ENCODE measurements around the gene SH3PXD2B.
"Not testable (repeated sequence)": the region's sequence is repeated elsewhere in the genome, so short reads cannot be mapped to it uniquely, and the experiment has no call there.

Gene SH3PXD2B

GRCh38 chr5:172299916-172300439 is 154.3 kb downstream of the SH3PXD2B start:
- H3K9ac ChIP-seq (ENCODE audit: low read depth, low read length): no peak overlapping the region
- H3K4me3 ChIP-seq (ENCODE audit: low read length): no peak overlapping the region
- H3K36me3 ChIP-seq (ENCODE audit: insufficient read depth, low read length): no peaks in the 10 kb centered on the region
- H3K27ac ChIP-seq (ENCODE audit: low read depth, low read length): no peak overlapping the region
- WGBS: 93% methylated on average over 2 of the region's 2 CpGs
- H3K9me3 ChIP-seq (ENCODE audit: insufficient read depth, low read depth, low read length): 0 out of 2 replicates have a peak, but pooled peaks cover under 1% of the 10 kb centered on the region
- H3K27me3 ChIP-seq (ENCODE audit: insufficient read depth, low read length): no peaks in the 10 kb centered on the region
- 0 out of 2 replicates have a peak, but pooled peaks cover 4% of the 10 kb centered on the region for H3K4me1 ChIP-seq (ENCODE audit: insufficient read depth, low read length)

DNA sequence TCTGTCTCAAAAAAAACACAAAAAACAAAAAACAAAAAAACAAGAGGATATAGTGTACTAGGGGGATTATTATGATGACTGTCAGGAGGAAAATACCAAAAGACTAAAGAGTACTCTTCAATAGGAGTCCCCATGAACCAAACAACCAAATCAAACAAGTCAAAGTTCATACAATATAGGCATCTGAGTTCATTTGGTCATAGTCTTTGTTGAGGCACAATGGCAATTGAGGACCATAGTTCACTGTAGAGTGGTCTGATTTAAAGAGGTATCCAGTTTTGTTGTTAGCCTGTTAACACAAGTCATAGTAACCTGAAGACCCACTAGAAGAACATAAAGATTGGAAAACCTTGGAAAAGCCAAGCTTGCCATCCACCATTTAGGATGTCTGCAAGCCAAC is 159.5 kb downstream of the SH3PXD2B start:
- Histone ChIP-seq H3K4me3 (ENCODE audit: low read length) (no peak overlapping the region), H3K27ac (ENCODE audit: low read depth, low read length) (no peak overlapping the region), H3K27me3 (ENCODE audit: insufficient read depth, low read length) (no peaks in the 10 kb centered on the region), H3K4me1 (ENCODE audit: insufficient read depth, low read length) (no peaks in the 10 kb centered on the region; the same call in 1 of the 2 replicates), H3K9ac (ENCODE audit: low read depth, low read length) (no peak overlapping the region), H3K9me3 (ENCODE audit: insufficient read depth, low read depth, low read length) (no peaks in the 10 kb centered on the region), H3K36me3 (ENCODE audit: insufficient read depth, low read length) (no peaks in the 10 kb centered on the region)

- Histone ChIP-seq H3K27ac (ENCODE audit: low read depth, low read length) (no peak overlapping the region), H3K4me1 (ENCODE audit: insufficient read depth, low read length) (no peaks in the 10 kb centered on the region; the same call in 1 of the 2 replicates), H3K27me3 (ENCODE audit: insufficient read depth, low read length) (no peaks in the 10 kb centered on the region), H3K9ac (ENCODE audit: low read depth, low read length) (no peak overlapping the region), H3K4me3 (ENCODE audit: low read length) (no peak overlapping the region), H3K9me3 (ENCODE audit: insufficient read depth, low read depth, low read length) (no peaks in the 10 kb centered on the region), H3K36me3 (ENCODE audit: insufficient read depth, low read length) (no peaks in the 10 kb centered on the region)
- 93% methylated on average over 2 of the region's 2 CpGs for WGBS
Observed at GRCh38 chr5:172293745-172294342, 160.5 kb downstream of the SH3PXD2B start.

GRCh38 chr5:172293054-172293744 is 161.1 kb downstream of the SH3PXD2B start:
- WGBS: 73% methylated on average over 5 of the region's 5 CpGs
- H3K27me3 ChIP-seq (ENCODE audit: insufficient read depth, low read length): no peaks in the 10 kb centered on the region
- H3K36me3 ChIP-seq (ENCODE audit: insufficient read depth, low read length): no peaks in the 10 kb centered on the region
- no peaks in the 10 kb centered on the region; the same call in 1 of the 2 replicates for H3K4me1 ChIP-seq (ENCODE audit: insufficient read depth, low read length)
- H3K9ac ChIP-seq (ENCODE audit: low read depth, low read length): no peak overlapping the region
- no peaks in the 10 kb centered on the region for H3K9me3 ChIP-seq (ENCODE audit: insufficient read depth, low read depth, low read length)
- H3K4me3 ChIP-seq (ENCODE audit: low read length): no peak overlapping the region
- H3K27ac ChIP-seq (ENCODE audit: low read depth, low read length): no peak overlapping the region

- not testable (repeated sequence) for H3K27ac ChIP-seq (ENCODE audit: low read depth, low read length); H3K36me3 ChIP-seq (ENCODE audit: insufficient read depth, low read length); H3K9ac ChIP-seq (ENCODE audit: low read depth, low read length); H3K4me3 ChIP-seq (ENCODE audit: low read length); H3K9me3 ChIP-seq (ENCODE audit: insufficient read depth, low read depth, low read length); H3K4me1 ChIP-seq (ENCODE audit: insufficient read depth, low read length); H3K27me3 ChIP-seq (ENCODE audit: insufficient read depth, low read length)
- WGBS: 75% methylated on average over 4 of the region's 5 CpGs
Observed at GRCh38 chr5:172291837-172292236, 162.5 kb downstream of the SH3PXD2B start.

GRCh38 chr5:172288465-172288864 is 165.9 kb downstream of the SH3PXD2B start:
- no peak overlapping the region for H3K27ac ChIP-seq (ENCODE audit: low read depth, low read length)
- no peak overlapping the region for H3K4me3 ChIP-seq (ENCODE audit: low read length)
- no CpG with 5 or more reads among the region's 4 CpGs for WGBS
- H3K27me3 ChIP-seq (ENCODE audit: insufficient read depth, low read length): no peaks in the 10 kb centered on the region
- peaks cover 6% of the 10 kb centered on the region for H3K4me1 ChIP-seq (ENCODE audit: insufficient read depth, low read length)
- H3K9ac ChIP-seq (ENCODE audit: low read depth, low read length): no peak overlapping the region
- H3K36me3 ChIP-seq (ENCODE audit: insufficient read depth, low read length): no peaks in the 10 kb centered on the region
- no peaks in the 10 kb centered on the region for H3K9me3 ChIP-seq (ENCODE audit: insufficient read depth, low read depth, low read length)

DNA sequence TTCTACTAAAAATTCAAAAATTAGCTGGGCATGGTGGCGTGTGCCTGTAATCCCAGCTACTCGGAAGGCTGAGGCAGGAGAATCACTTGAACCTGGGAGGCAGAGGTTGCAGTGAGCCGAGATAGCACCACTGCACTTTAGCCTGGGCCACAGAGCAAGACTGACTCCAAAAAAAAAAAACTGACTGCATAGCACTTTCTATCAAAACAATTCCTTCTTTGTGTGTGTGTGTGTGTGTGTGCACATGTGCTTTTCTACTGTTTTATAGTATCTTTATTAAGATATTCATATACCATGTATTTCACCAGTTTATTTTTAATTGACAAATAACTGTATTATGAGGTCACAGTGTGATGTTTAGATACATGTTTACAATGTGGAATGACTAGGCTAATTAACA is 167.2 kb downstream of the SH3PXD2B start:
- H3K27me3 ChIP-seq (ENCODE audit: insufficient read depth, low read length); H3K4me1 ChIP-seq (ENCODE audit: insufficient read depth, low read length); H3K27ac ChIP-seq (ENCODE audit: low read depth, low read length); H3K36me3 ChIP-seq (ENCODE audit: insufficient read depth, low read length); H3K9ac ChIP-seq (ENCODE audit: low read depth, low read length); H3K4me3 ChIP-seq (ENCODE audit: low read length); H3K9me3 ChIP-seq (ENCODE audit: insufficient read depth, low read depth, low read length): not testable (repeated sequence)
- 92% methylated on average over 3 of the region's 3 CpGs for WGBS

- H3K36me3 ChIP-seq (ENCODE audit: insufficient read depth, low read length): no peaks in the 10 kb centered on the region
- H3K27ac ChIP-seq (ENCODE audit: low read depth, low read length): no peak overlapping the region
- no peaks in the 10 kb centered on the region for H3K9me3 ChIP-seq (ENCODE audit: insufficient read depth, low read depth, low read length)
- H3K4me3 ChIP-seq (ENCODE audit: low read length): peak overlapping the region; percentile 96; the same call in 1 of the 2 replicates
- no peak overlapping the region for H3K9ac ChIP-seq (ENCODE audit: low read depth, low read length)
- peaks cover 22% of the 10 kb centered on the region for H3K4me1 ChIP-seq (ENCODE audit: insufficient read depth, low read length)
- 82% methylated on average over 13 of the region's 15 CpGs for WGBS
- no peaks in the 10 kb centered on the region for H3K27me3 ChIP-seq (ENCODE audit: insufficient read depth, low read length)
Observed at GRCh38 chr5:172285226-172286143, 168.8 kb downstream of the SH3PXD2B start.

GRCh38 chr5:172284611-172284980 is 169.7 kb downstream of the SH3PXD2B start:
- H3K27me3 ChIP-seq (ENCODE audit: insufficient read depth, low read length): no peaks in the 10 kb centered on the region
- peak overlapping the region; percentile 96 for H3K4me3 ChIP-seq (ENCODE audit: low read length)
- peaks cover 23% of the 10 kb centered on the region for H3K4me1 ChIP-seq (ENCODE audit: insufficient read depth, low read length)
- WGBS: 10% methylated on average over 10 of the region's 11 CpGs
- H3K27ac ChIP-seq (ENCODE audit: low read depth, low read length): peak overlapping the region; percentile 78
- no peaks in the 10 kb centered on the region for H3K36me3 ChIP-seq (ENCODE audit: insufficient read depth, low read length)
- H3K9me3 ChIP-seq (ENCODE audit: insufficient read depth, low read depth, low read length): no peaks in the 10 kb centered on the region
- H3K9ac ChIP-seq (ENCODE audit: low read depth, low read length): peak overlapping the region; percentile 93

- Histone ChIP-seq H3K36me3 (ENCODE audit: insufficient read depth, low read length) (0 out of 2 replicates have a peak, but pooled peaks cover 4% of the 10 kb centered on the region), H3K9me3 (ENCODE audit: insufficient read depth, low read depth, low read length) (no peaks in the 10 kb centered on the region), H3K9ac (ENCODE audit: low read depth, low read length) (peak overlapping the region; percentile 94), H3K27me3 (ENCODE audit: insufficient read depth, low read length) (no peaks in the 10 kb centered on the region), H3K4me1 (ENCODE audit: insufficient read depth, low read length) (peaks cover 23% of the 10 kb centered on the region), H3K27ac (ENCODE audit: low read depth, low read length) (peak overlapping the region; percentile 95), H3K4me3 (ENCODE audit: low read length) (peak overlapping the region; percentile 96)
- WGBS: under 1% methylated on average over 79 of the region's 79 CpGs
Observed at GRCh38 chr5:172283862-172284610, 170.3 kb downstream of the SH3PXD2B start.
